GM12874 (cell line): ENCODE measurements around the gene SMIM27.

Experiments used
- CTCF ChIP-seq: IDR thresholded peaks from 2 replicates; pipeline ENCODE4 v1.5.1; 2011; ENCODE audit warnings: low read depth, mild to moderate bottlenecking, control low read depth, low read length, moderate library complexity; ENCODE audit not compliant: insufficient read depth

SMIM27 gene

GRCh38 chr9:32545884-32546283, 6.2 kb upstream of the SMIM27 start:
- TF ChIP-seq CTCF, result no peak

GRCh38 chr9:32550150-32550561, 2.0 kb upstream of the SMIM27 start:
- TF ChIP-seq CTCF, result no peak

- 0 out of 2 replicates have a peak, but pooled peaks have one; percentile 17 for TF ChIP-seq CTCF
Observed at GRCh38 chr9:32550562-32551275, 1.4 kb upstream of the SMIM27 start.

- TF ChIP-seq CTCF, result no peak
Observed at GRCh38 chr9:32551276-32552051, 663 bp upstream of the SMIM27 start.

- TF ChIP-seq CTCF, result no peak
Observed at GRCh38 chr9:32554107-32554506, 2.0 kb downstream of the SMIM27 start.

GRCh38 chr9:32554591-32554990, 2.5 kb downstream of the SMIM27 start:
- TF ChIP-seq CTCF, result no peak

- TF ChIP-seq CTCF, result no peak
Observed at GRCh38 chr9:32558408-32558934, 6.3 kb downstream of the SMIM27 start.
